HEK293T (cell line): ENCODE data around the gene TCF7L2.

ENCODE experiments used
- BHLHE40 ChIP-seq: fragments of 450-650 bp; IDR thresholded peaks from 2 replicates; pipeline ENCODE4 v1.6.1; 2016; ENCODE audit warnings: mild to moderate bottlenecking, moderate library complexity, borderline replicate concordance
- FOXA1 ChIP-seq: fragments of 450-650 bp; IDR thresholded peaks from 2 replicates; pipeline ENCODE4 v1.6.1; 2016; ENCODE audit warnings: mild to moderate bottlenecking
- NFRKB ChIP-seq: fragments of 450-650 bp; IDR thresholded peaks from 2 replicates; pipeline ENCODE4 v1.6.1; 2016; ENCODE audit warnings: mild to moderate bottlenecking, moderate library complexity
- PKNOX1 ChIP-seq: fragments of 450-650 bp; IDR thresholded peaks from 2 replicates; pipeline ENCODE4 v1.6.1; 2016
- SP1 ChIP-seq: fragments of 450-650 bp; IDR thresholded peaks from 2 replicates; pipeline ENCODE4 v1.6.1; 2017
- ZNF384 ChIP-seq: fragments of 450-650 bp; IDR thresholded peaks from 2 replicates; pipeline ENCODE4 v1.6.1; 2016

GRCh38 chr10:112969542-112969941, 19.5 kb downstream of the TCF7L2 start:
- no peak for TF ChIP-seq FOXA1
- TF ChIP-seq SP1: no peak
- no peak for TF ChIP-seq BHLHE40
- no peak for TF ChIP-seq NFRKB
- TF ChIP-seq ZNF384: no peak
- no peak for TF ChIP-seq PKNOX1
